Effector CD4-positive, alpha-beta T cell (primary cell): ENCODE data around the gene RCN2.
"Not testable (repeated sequence)": the region's sequence is repeated elsewhere in the genome, so short reads cannot be mapped to it uniquely, and the experiment has no call there.

Source experiments
- DNase-seq: peaks from one replicate; pipeline ENCODE4 v3.0.0-alpha.2; 2020
- total RNA-seq: gene quantifications from one replicate; lab custom pipeline; 2026; lab: John Stamatoyannopoulos, UW

RCN2 gene
- total RNA-seq, result 29.6 reads per million, percentile 56 among the genes with 10 or more reads in this experiment

- peak; percentile 89 for DNase-seq
Measured at GRCh38 chr15:76931397-76932134, at the start of gene RCN2. TSS of gene RCN2 (plus strand) at chr15:76931749. CDS start at chr15:76931842, 93 bp downstream.

GRCh38 chr15:76885212-76885611 lies 46.3 kb upstream of the RCN2 start:
- DNase-seq, result no peak

GRCh38 chr15:76887280-76888141 lies 44.0 kb upstream of the RCN2 start:
- not testable (repeated sequence) for DNase-seq

- DNase-seq, result not testable (repeated sequence)
Measured at GRCh38 chr15:76892836-76893235, 38.7 kb upstream of the RCN2 start.

GRCh38 chr15:76894174-76894573 lies 37.4 kb upstream of the RCN2 start:
- no peak for DNase-seq

- DNase-seq, result no peak
Measured at GRCh38 chr15:76898102-76898501, 33.4 kb upstream of the RCN2 start.

- DNase-seq, result not testable (repeated sequence)
Measured at GRCh38 chr15:76899176-76899930, 32.2 kb upstream of the RCN2 start.

GRCh38 chr15:76899931-76900310 lies 31.6 kb upstream of the RCN2 start:
- DNase-seq, result not testable (repeated sequence)

GRCh38 chr15:76901965-76902364 lies 29.6 kb upstream of the RCN2 start:
- no peak for DNase-seq

GRCh38 chr15:76903251-76903681 lies 28.3 kb upstream of the RCN2 start:
- DNase-seq, result no peak

GRCh38 chr15:76904461-76905012 lies 27.0 kb upstream of the RCN2 start:
- peak; percentile 1 for DNase-seq

GRCh38 chr15:76905013-76905839 lies 26.3 kb upstream of the RCN2 start, which contains the start of gene SCAPER:
TSS of gene SCAPER (minus strand) at chr15:76905340. CDS start at chr15:76883817, 21,523 bp downstream.
- DNase-seq, result peak; percentile 88

GRCh38 chr15:76905855-76906254 lies 25.7 kb upstream of the RCN2 start:
- DNase-seq, result no peak

GRCh38 chr15:76912430-76912829 lies 19.1 kb upstream of the RCN2 start:
- no peak for DNase-seq

- no peak for DNase-seq
Measured at GRCh38 chr15:76913737-76914136, 17.8 kb upstream of the RCN2 start.

- no peak for DNase-seq
Measured at GRCh38 chr15:76916369-76916768, 15.2 kb upstream of the RCN2 start.

- no peak for DNase-seq
Measured at GRCh38 chr15:76928201-76928600, 3.3 kb upstream of the RCN2 start.

GRCh38 chr15:76929011-76929760 lies 2.4 kb upstream of the RCN2 start:
- no peak for DNase-seq

- DNase-seq, result no peak
Measured at GRCh38 chr15:76930831-76931396, 635 bp upstream of the RCN2 start.
